ENCODE results near the gene SLC29A3. TPM values are rescaled to one million over a fixed set of nuclear protein-coding genes. Genes with fewer than 3 reads are reported as not detected.

SLC29A3 gene
- total and polyA plus RNA-seq, 2 of the 8 experiments (the other 6 are each of a cell fraction or from before 2014, with no cell fraction given), result 14.0 to 24.6 TPM

DNA sequence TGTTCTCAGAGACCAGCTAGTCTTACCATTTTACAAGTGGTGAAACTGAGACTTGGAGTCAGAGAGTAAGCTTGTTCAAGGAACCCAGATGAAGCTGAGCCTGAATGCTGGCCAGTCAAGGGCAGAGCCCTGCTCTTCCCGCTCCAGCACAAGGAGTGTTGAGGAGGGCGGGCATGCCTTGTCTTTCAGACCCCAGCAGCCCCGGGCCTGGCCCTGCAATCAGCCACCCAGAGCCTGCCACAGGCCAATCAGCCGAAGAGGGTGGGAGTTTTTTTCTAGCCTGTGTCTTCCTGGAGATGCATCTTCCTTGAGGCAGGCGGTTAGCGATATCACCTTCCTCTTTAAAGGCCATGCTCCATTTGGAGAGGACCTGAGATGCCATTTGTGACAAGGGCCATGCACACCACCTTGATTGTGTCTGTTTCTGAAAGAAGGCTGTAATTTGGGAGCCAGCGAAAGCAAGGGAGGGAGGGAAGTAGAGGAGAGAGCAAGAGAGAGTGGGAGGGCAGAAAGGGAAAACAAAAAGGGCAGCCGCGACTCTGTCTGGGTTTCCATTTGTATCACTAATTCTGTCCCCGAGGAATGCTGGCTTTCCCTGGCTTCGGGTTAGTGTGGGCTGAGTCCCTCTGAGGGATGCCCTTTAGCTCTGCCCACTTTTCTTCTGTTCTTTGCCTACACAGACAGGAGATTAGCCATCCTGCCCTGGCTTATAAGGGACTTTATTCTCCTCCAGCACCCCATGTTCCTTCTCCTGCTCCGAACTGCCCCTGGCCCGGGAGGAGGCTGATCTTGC, 85.6 kb downstream of the SLC29A3 start (continued):
- TF ChIP-seq TAF7 (optimal IDR thresholded peaks at IDR 0.05; ENCODE audit: borderline replicate concordance, low read depth, low read length) (no peak), SRF (IDR thresholded peaks at IDR 0.05; ENCODE audit: low read depth, low read length) (no peak), TAF1 (IDR thresholded peaks at IDR 0.05; ENCODE audit: low read depth, low read length) (no peak)
- TF ChIP-seq, protein P1, sequence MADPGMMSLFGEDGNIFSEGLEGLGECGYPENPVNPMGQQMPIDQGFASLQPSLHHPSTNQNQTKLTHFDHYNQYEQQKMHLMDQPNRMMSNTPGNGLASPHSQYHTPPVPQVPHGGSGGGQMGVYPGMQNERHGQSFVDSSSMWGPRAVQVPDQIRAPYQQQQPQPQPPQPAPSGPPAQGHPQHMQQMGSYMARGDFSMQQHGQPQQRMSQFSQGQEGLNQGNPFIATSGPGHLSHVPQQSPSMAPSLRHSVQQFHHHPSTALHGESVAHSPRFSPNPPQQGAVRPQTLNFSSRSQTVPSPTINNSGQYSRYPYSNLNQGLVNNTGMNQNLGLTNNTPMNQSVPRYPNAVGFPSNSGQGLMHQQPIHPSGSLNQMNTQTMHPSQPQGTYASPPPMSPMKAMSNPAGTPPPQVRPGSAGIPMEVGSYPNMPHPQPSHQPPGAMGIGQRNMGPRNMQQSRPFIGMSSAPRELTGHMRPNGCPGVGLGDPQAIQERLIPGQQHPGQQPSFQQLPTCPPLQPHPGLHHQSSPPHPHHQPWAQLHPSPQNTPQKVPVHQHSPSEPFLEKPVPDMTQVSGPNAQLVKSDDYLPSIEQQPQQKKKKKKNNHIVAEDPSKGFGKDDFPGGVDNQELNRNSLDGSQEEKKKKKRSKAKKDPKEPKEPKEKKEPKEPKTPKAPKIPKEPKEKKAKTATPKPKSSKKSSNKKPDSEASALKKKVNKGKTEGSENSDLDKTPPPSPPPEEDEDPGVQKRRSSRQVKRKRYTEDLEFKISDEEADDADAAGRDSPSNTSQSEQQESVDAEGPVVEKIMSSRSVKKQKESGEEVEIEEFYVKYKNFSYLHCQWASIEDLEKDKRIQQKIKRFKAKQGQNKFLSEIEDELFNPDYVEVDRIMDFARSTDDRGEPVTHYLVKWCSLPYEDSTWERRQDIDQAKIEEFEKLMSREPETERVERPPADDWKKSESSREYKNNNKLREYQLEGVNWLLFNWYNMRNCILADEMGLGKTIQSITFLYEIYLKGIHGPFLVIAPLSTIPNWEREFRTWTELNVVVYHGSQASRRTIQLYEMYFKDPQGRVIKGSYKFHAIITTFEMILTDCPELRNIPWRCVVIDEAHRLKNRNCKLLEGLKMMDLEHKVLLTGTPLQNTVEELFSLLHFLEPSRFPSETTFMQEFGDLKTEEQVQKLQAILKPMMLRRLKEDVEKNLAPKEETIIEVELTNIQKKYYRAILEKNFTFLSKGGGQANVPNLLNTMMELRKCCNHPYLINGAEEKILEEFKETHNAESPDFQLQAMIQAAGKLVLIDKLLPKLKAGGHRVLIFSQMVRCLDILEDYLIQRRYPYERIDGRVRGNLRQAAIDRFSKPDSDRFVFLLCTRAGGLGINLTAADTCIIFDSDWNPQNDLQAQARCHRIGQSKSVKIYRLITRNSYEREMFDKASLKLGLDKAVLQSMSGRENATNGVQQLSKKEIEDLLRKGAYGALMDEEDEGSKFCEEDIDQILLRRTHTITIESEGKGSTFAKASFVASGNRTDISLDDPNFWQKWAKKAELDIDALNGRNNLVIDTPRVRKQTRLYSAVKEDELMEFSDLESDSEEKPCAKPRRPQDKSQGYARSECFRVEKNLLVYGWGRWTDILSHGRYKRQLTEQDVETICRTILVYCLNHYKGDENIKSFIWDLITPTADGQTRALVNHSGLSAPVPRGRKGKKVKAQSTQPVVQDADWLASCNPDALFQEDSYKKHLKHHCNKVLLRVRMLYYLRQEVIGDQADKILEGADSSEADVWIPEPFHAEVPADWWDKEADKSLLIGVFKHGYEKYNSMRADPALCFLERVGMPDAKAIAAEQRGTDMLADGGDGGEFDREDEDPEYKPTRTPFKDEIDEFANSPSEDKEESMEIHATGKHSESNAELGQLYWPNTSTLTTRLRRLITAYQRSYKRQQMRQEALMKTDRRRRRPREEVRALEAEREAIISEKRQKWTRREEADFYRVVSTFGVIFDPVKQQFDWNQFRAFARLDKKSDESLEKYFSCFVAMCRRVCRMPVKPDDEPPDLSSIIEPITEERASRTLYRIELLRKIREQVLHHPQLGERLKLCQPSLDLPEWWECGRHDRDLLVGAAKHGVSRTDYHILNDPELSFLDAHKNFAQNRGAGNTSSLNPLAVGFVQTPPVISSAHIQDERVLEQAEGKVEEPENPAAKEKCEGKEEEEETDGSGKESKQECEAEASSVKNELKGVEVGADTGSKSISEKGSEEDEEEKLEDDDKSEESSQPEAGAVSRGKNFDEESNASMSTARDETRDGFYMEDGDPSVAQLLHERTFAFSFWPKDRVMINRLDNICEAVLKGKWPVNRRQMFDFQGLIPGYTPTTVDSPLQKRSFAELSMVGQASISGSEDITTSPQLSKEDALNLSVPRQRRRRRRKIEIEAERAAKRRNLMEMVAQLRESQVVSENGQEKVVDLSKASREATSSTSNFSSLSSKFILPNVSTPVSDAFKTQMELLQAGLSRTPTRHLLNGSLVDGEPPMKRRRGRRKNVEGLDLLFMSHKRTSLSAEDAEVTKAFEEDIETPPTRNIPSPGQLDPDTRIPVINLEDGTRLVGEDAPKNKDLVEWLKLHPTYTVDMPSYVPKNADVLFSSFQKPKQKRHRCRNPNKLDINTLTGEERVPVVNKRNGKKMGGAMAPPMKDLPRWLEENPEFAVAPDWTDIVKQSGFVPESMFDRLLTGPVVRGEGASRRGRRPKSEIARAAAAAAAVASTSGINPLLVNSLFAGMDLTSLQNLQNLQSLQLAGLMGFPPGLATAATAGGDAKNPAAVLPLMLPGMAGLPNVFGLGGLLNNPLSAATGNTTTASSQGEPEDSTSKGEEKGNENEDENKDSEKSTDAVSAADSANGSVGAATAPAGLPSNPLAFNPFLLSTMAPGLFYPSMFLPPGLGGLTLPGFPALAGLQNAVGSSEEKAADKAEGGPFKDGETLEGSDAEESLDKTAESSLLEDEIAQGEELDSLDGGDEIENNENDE (IDR thresholded peaks at IDR 0.05; ENCODE audit: insufficient replicate concordance, low read length), result no peak

All from H1 (cell line).